Right lobe of liver (tissue), 6 donors: ENCODE data around the gene TRAPPC12. TPM values are rescaled to one million over a fixed set of nuclear protein-coding genes. Genes with fewer than 3 reads are reported as not detected.
"Not testable (repeated sequence)": the region's sequence is repeated elsewhere in the genome, so short reads cannot be mapped to it uniquely, and the experiment has no call there.

Source experiments
- ATAC-seq, 4 donors: fragments of 200-7000 bp; cut with Tn5 transposase; one replicate each; pipeline ENCODE4 v1.9.1; 2020; ENCODE audit warnings: mild to moderate bottlenecking in 4 of 4, moderate library complexity in 4 of 4
- DNase-seq, 3 donors: peaks; one replicate each; pipeline ENCODE4 v3.0.0-alpha.2; 2020
- H3K27ac ChIP-seq, 3 donors: fragments of 200-600 bp; one replicate each; pipeline ENCODE4 v1.8.0; 2022
- H3K27me3 ChIP-seq, 2 donors: fragments of 200-600 bp; one replicate each; pipeline ENCODE4 v1.8.0; 2022
- H3K36me3 ChIP-seq, 4 donors: fragments of 200-600 bp; sonication (generic) in 1 of 4; one replicate each; pipeline versions ENCODE4 v1.5.1 to v1.8.0; 2017 to 2022; ENCODE audit warnings: control low read depth in 1 of 4
- H3K4me1 ChIP-seq, 4 donors: fragments of 200-600 bp; sonication (generic) in 1 of 4; one replicate each; pipeline versions ENCODE4 v1.5.1 to v1.8.0; 2017 to 2022; ENCODE audit warnings: control low read depth in 1 of 4
- H3K4me3 ChIP-seq, 3 donors: fragments of 200-600 bp; one replicate each; pipeline ENCODE4 v1.8.0; 2022
- H3K9me3 ChIP-seq, 4 donors: fragments of 200-600 bp; sonication (generic) in 1 of 4; one replicate each; pipeline versions ENCODE4 v1.5.1 to v1.8.0; 2017 to 2022; ENCODE audit warnings: control low read depth in 1 of 4
- CTCF ChIP-seq, 4 donors: fragments of 200-600 bp in 3 of 4; fragments of 450-650 bp in 1 of 4; IDR thresholded peaks; one replicate each; pipeline versions ENCODE4 v1.5.1 to v1.8.0; 2016 to 2022; ENCODE audit warnings: antibody characterized with exemption in 4 of 4, mild to moderate bottlenecking in 2 of 4
- POLR2A ChIP-seq: fragments of 450-650 bp; IDR thresholded peaks from one replicate; pipeline ENCODE4 v1.6.1; 2017; ENCODE audit warnings: antibody characterized with exemption, mild to moderate bottlenecking
- WGBS: methylation state at CpG from one replicate; pipeline ENCODE4 v1.1.6; 2018; ENCODE audit warnings: low coverage, low lambda C conversion rate; ENCODE audit not compliant: insufficient coverage; ENCODE audit errors: missing lambda C conversion rate; 5-methylcytosine and 5-hydroxymethylcytosine counted together
- intact Hi-C, 2 donors: fragments of 100-400 bp; cut with DNase I; formaldehyde crosslinking; loops; one replicate each; pipeline versions ENCODE4 v1.11.2 to v1.14.1; 2022
- total RNA-seq, 6 experiments: library from RNA; depleted of rRNA in 2 of 6; stranded (reverse); fragments of >200 nt in 2 of 6; fragmentation: NEBNext Ultra II Directional in 3 of 6; extraction: Animal tissue kit (Norgen Biotek cat#: 25700) in 3 of 6; gene quantifications; one replicate each; pipeline versions ENCODE4 v1.1.0 to v1.2.4, GENCODE V29; 2016 to 2023
- donor health status: DM: no; HTN: yes; CAD: no.
- donor health status: DM: no; HTN: no; CAD: no.
- donor health status: DM: no; HTN: no; CAD: no.
- donor health status: DM: no; HTN: yes; CAD: no.
- donor health status: DM: no; HTN: yes; CAD: no.

Gene TRAPPC12
- total RNA-seq, 6 experiments from 2014 or later, result 39.2 to 92.4 (median 47.8) TPM

GRCh38 chr2:3512086-3512485 is 132.6 kb downstream of the TRAPPC12 start:
- no peak overlapping the region for H3K27ac ChIP-seq
- H3K36me3 ChIP-seq, result peaks cover 0 to 65% (median 22%) of the 10 kb centered on the region in 4 donors
- H3K27me3 ChIP-seq, result no peaks in the 10 kb centered on the region
- intact Hi-C loops, result no loop called here
- ATAC-seq (no peak), DNase-seq (peak in 1 of 3 donors; percentile 26)
- TF ChIP-seq CTCF (IDR thresholded peaks at IDR 0.05), result no peak
- TF ChIP-seq POLR2A, result no peak
- WGBS, result 73% methylated on average over 1 of the region's 2 CpGs
- peaks cover 0 to 30% (median 8%) of the 10 kb centered on the region in 4 donors for H3K4me1 ChIP-seq
- no peak overlapping the region for H3K4me3 ChIP-seq
- no peaks in the 10 kb centered on the region for H3K9me3 ChIP-seq

- intact Hi-C loops, result no loop called here
- Histone ChIP-seq H3K4me3 (no peak overlapping the region), H3K27ac (peak overlapping the region in 1 of 3 donors; percentile 57), H3K27me3 (no peaks in the 10 kb centered on the region), H3K36me3 (peaks cover 0 to 58% (median 22%) of the 10 kb centered on the region in 4 donors), H3K4me1 (peaks cover 0 to 25% (median 8%) of the 10 kb centered on the region in 4 donors), H3K9me3 (no peaks in the 10 kb centered on the region)
- ATAC-seq, result no peak
- WGBS, result 72% methylated on average over 3 of the region's 3 CpGs
- no peak for DNase-seq
- no peak for TF ChIP-seq POLR2A
- no peak for TF ChIP-seq CTCF (IDR thresholded peaks at IDR 0.05)
These were observed 133.7 kb downstream of the TRAPPC12 start for GRCh38 chr2:3513026-3513810.

- H3K9me3 ChIP-seq, ATAC-seq, H3K27me3 ChIP-seq, intact Hi-C loops: not testable (repeated sequence)
- Histone ChIP-seq H3K4me1 (peaks cover 0 to 28% (median 8%) of the 10 kb centered on the region in 4 donors), H3K27ac (peak overlapping the region in 2 of 3 donors; percentile 97 to 100), H3K36me3 (peaks cover 0 to 39% (median 20%) of the 10 kb centered on the region in 4 donors), H3K4me3 (peak overlapping the region in 2 of 3 donors; percentile 19 to 99)
- DNase-seq, result peak in 1 of 3 donors; percentile 16
- 32% methylated on average over 4 of the region's 5 CpGs for WGBS
These were observed 135.9 kb downstream of the TRAPPC12 start for GRCh38 chr2:3515438-3515837.

GRCh38 chr2:3516831-3517230 is 137.3 kb downstream of the TRAPPC12 start:
- no peak for ATAC-seq
- Histone ChIP-seq H3K9me3 (no peaks in the 10 kb centered on the region), H3K4me3 (peak overlapping the region in 2 of 3 donors; percentile 88 to 99), H3K4me1 (peaks cover 0 to 42% (median 8%) of the 10 kb centered on the region in 4 donors), H3K27ac (peak overlapping the region in 2 of 3 donors; percentile 97 to 100), H3K36me3 (peaks cover 0 to 25% (median 14%) of the 10 kb centered on the region in 4 donors), H3K27me3 (no peaks in the 10 kb centered on the region)
- TF ChIP-seq POLR2A (no peak), CTCF (IDR thresholded peaks at IDR 0.05) (peak in 2 of 4 donors; percentile 5)
- 62% methylated on average over 3 of the region's 3 CpGs for WGBS
- intact Hi-C loops, result no loop called here
- peak in 1 of 3 donors; percentile 44 for DNase-seq

GRCh38 chr2:3517948-3518495 is 138.5 kb downstream of the TRAPPC12 start:
- Histone ChIP-seq H3K27ac (peak overlapping the region; percentile 97 to 100 (median 97)), H3K36me3 (peaks cover 0 to 13% (median 4%) of the 10 kb centered on the region in 4 donors), H3K9me3 (no peaks in the 10 kb centered on the region), H3K27me3 (no peaks in the 10 kb centered on the region), H3K4me1 (peaks cover 0 to 42% (median 11%) of the 10 kb centered on the region in 4 donors), H3K4me3 (peak overlapping the region; percentile 88 to 99 (median 95))
- intact Hi-C loops, result no loop called here
- no peak for DNase-seq
- peak in 2 of 4 donors; percentile 1 to 2 for ATAC-seq
- WGBS, result 9% methylated on average over 3 of the region's 3 CpGs
- TF ChIP-seq CTCF (IDR thresholded peaks at IDR 0.05), result no peak
- TF ChIP-seq POLR2A, result no peak
